Rectal smooth muscle tissue (tissue), 1 donor: ENCODE results near the gene TRIM51G.
"Not testable (repeated sequence)": the region's sequence is repeated elsewhere in the genome, so short reads cannot be mapped to it uniquely, and the experiment has no call there.

Source experiments
- H3K27ac ChIP-seq: one replicate; pipeline ENCODE4 v1.7.0; 2013; ENCODE audit warnings: low read depth, low read length, inconsistent platforms
- H3K27me3 ChIP-seq: one replicate; pipeline ENCODE4 v1.7.0; 2013; ENCODE audit warnings: low read length; ENCODE audit not compliant: control insufficient read depth, insufficient read depth
- H3K36me3 ChIP-seq: one replicate; pipeline ENCODE4 v1.7.0; 2013; ENCODE audit warnings: low read length; ENCODE audit not compliant: control insufficient read depth, insufficient read depth
- H3K4me1 ChIP-seq: one replicate; pipeline ENCODE4 v1.7.0; 2013; ENCODE audit warnings: low read length; ENCODE audit not compliant: control insufficient read depth, insufficient read depth
- H3K4me3 ChIP-seq: one replicate; pipeline ENCODE4 v1.7.0; 2013; ENCODE audit warnings: low read length
- H3K9ac ChIP-seq: one replicate; pipeline ENCODE4 v1.7.0; 2013; ENCODE audit warnings: low read length

Gene TRIM51G, protein sequence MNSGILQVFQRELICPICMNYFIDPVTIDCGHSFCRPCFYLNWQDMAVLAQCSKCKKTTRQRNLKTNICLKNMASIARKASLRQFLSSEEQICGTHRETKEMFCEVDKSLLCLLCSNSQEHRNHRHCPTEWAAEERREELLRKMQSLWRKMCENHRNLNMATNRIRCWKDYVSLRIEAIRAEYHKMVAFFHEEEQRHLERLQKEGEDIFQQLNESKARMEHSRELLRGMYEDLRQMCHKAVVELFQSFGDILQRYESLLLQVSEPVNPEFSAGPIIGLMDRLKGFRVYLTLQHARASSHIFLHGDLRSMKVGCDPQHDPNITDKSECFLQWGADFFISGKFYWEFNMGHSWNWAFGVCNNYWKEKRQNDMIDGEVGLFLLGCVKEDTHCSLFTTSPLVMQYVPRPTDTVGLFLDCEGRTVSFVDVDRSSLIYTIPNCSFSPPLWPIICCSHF

DNA sequence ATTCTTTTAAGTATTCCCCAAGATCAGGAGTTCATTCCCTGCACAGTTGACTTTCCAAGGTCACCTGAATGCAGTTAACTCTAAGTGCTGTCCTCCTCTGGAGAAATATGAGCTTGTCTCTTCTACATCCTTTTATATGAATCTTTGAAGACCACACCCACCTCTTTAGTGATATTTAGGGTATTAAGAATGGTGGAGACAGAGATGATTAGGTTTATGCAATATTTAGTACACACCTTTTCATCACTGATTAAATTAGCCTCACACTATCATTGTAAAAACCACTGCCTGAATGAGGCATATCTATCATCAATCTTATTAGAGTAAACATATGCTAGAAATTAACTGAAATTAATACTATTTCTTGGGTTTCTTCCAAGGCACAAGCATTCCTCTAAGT, at the start of gene TRIM51G:
TRIM51G (minus strand) TSS at position 101 of the 400 bp plus-strand sequence. CDS start 2,190 bp downstream, outside the sequence.
- not testable (repeated sequence) for H3K27me3 ChIP-seq, H3K9ac ChIP-seq, H3K27ac ChIP-seq, H3K36me3 ChIP-seq, H3K4me3 ChIP-seq, H3K4me1 ChIP-seq

DNA sequence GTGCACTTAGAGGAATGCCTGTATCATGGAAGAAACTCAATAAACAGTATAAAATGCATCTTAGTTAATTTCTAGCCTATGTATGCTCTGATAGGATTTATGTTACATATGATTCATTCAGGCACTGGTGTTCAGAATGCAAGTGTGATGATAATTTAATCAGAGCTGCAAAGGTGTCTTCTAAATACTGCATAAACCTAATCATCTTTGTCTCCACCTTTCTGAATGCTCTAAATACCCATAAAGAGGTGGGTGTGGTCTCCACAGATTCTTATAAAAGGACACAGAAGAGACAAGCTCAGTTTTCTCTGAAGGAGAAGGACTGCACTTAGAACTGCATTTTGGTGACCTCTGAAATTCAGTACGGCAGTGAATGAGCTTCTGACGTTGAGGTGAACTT, 44.8 kb upstream of the TRIM51G start, which contains the start of gene TRIM49B:
TRIM49B (plus strand) TSS at position 301 of the 400 bp plus-strand sequence. CDS start 2,777 bp downstream, outside the sequence.
- not testable (repeated sequence) for H3K9ac ChIP-seq, H3K4me3 ChIP-seq, H3K27me3 ChIP-seq, H3K36me3 ChIP-seq, H3K27ac ChIP-seq, H3K4me1 ChIP-seq

DNA sequence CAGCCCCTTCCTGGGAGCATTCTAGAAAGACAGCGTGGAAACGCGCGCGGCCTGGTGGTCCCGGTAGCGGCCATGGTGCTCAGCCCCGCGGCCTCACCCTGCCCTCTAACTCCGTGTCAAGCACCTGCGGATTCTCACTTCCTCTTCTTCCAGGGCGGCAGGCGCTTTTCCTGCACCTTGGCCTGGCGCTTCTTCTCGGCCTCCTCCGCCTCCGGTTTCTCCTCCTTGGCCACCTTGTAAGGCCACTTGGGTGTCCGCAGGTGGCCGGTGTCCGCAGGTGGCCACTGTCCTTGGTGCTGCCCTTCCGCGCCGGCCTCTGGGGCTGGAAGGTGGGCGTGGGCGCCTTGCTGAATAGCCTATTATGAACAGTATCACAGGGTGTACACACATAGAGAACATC, 15.1 kb downstream of the TRIM51G start:
- H3K4me3 ChIP-seq, H3K9ac ChIP-seq, H3K36me3 ChIP-seq, H3K27ac ChIP-seq, H3K27me3 ChIP-seq, H3K4me1 ChIP-seq: not testable (repeated sequence)

DNA sequence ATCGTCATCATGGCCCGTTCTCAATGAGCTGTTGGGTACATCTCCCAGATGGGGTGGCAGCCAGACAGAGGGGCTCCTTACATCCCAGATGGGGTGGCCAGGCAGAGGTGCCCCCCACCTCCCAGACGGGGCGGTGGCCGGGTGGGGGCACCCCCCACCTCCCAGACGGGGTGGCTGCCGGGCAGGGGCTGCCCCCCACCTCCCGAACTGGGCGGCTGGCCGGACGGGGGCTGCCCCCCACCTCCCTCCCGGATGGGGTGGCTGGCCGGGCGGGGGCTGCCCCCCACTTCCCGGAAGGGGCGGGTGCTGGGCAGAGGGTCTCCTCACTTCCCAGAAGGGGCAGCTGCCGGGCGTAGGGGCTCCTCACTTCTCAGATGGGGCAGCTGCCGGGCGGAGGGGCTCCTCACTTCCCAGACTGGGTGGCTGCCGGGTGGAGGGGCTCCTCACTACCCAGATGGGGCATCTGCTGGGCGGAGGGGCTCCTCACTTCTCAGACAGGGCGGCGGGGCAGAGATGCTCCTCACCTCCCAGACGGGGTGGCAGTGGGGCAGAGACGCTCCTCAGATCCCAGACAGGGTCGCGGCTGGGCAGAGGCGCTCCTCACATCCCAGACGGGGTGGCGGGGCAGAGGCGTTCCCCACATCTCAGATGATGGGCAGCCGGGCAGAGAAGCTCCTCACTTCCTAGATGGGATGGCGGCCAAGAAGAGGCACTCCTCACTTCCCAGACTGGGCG, 28.2 kb downstream of the TRIM51G start:
- not testable (repeated sequence) for H3K4me1 ChIP-seq, H3K4me3 ChIP-seq, H3K27ac ChIP-seq, H3K27me3 ChIP-seq, H3K9ac ChIP-seq, H3K36me3 ChIP-seq

DNA sequence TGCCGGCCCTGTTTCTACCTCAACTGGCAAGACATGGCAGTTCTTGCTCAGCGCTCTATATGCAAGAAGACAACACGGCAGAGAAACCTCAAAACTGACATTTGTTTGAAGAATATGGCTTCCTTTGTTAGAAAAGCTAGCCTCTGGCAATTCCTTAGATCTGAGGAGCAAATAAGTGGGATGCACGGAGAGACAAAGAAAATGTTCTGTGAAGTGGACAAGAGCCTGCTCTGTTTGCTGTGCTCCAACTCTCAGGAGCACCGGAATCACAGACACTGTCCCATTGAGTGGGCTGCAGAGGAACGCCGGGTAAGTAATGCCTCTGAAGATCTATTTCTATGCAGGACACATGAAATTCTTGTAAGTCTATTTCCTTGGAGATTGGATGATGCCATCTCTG, 37.9 kb downstream of the TRIM51G start:
- not testable (repeated sequence) for H3K36me3 ChIP-seq, H3K27ac ChIP-seq, H3K9ac ChIP-seq, H3K4me1 ChIP-seq, H3K4me3 ChIP-seq, H3K27me3 ChIP-seq
